ENCODE results near the gene TRAF3. TPM values are rescaled to one million over a fixed set of nuclear protein-coding genes. Genes with fewer than 3 reads are reported as not detected.

Gene TRAF3
- polyA plus RNA-seq, 1 experiment: 20.1 TPM

DNA sequence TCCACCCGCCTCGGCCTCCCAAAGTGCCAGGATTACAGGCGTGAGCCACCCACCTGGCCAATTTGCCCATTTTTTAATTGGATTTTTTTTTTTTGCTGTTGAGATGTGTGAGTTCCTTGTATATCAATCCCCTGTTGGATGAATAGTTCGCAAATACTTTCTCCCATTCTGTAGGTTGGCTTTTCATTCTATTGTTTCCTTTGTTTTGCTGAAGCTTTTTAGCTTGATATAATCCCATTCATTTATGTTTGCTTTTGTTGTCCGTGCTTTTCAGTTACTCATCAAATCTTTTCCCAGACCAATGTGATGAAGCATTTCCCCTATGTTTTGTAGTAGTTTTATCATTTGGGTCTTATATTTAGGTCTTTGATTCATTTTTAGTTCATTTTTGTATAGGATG, 36.4 kb downstream of the TRAF3 start:
- H3K36me3 ChIP-seq (ENCODE audit: control insufficient read depth, insufficient read depth, low read length): no peaks in the 10 kb centered on the region
- H3K4me3 ChIP-seq (ENCODE audit: low read depth, low read length): no peak overlapping the region
- CTCF ChIA-PET: no interaction called here
- POLR2A ChIA-PET: no interaction called here
- TF ChIP-seq, protein P1, sequence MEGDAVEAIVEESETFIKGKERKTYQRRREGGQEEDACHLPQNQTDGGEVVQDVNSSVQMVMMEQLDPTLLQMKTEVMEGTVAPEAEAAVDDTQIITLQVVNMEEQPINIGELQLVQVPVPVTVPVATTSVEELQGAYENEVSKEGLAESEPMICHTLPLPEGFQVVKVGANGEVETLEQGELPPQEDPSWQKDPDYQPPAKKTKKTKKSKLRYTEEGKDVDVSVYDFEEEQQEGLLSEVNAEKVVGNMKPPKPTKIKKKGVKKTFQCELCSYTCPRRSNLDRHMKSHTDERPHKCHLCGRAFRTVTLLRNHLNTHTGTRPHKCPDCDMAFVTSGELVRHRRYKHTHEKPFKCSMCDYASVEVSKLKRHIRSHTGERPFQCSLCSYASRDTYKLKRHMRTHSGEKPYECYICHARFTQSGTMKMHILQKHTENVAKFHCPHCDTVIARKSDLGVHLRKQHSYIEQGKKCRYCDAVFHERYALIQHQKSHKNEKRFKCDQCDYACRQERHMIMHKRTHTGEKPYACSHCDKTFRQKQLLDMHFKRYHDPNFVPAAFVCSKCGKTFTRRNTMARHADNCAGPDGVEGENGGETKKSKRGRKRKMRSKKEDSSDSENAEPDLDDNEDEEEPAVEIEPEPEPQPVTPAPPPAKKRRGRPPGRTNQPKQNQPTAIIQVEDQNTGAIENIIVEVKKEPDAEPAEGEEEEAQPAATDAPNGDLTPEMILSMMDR (IDR thresholded peaks at IDR 0.05; ENCODE audit: insufficient read depth, low read depth, low read length): no peak
- H3K27me3 ChIP-seq (ENCODE audit: control insufficient read depth, insufficient read depth, low read length): no peaks in the 10 kb centered on the region
- no peak for DNase-seq (ENCODE audit: low read depth)

DNA sequence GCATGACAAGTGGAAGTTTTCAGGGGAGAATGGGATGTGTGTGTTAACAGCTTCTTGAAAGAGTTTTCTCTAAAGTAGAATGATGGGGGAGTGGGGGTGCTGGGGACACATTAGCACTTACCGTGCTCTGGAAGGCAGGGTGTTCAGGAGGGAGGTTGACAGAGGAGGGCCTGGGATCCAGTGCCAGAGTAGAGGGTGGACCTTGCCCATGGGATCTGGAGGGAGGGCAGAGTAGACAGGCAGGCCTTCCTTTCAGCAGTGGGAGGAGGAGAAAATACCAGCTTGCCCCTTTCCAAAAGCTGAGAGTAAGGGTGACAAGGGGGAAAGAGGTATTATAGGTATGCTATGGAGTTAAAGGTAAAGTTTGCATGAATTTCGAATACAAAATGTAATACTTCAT, 40.1 kb downstream of the TRAF3 start:
- POLR2A ChIA-PET: no interaction called here
- H3K27me3 ChIP-seq (ENCODE audit: control insufficient read depth, insufficient read depth, low read length): no peaks in the 10 kb centered on the region
- no peak for DNase-seq (ENCODE audit: low read depth)
- H3K36me3 ChIP-seq (ENCODE audit: control insufficient read depth, insufficient read depth, low read length): peaks cover 1% of the 10 kb centered on the region; the same call in 1 of the 2 replicates
- CTCF ChIA-PET: interaction anchor here (1.2 kb wide), 1 partner anchor 11 kb away, joined by 3 read pairs; no protein-coding TSS in a partner anchor
- no peak overlapping the region for H3K4me3 ChIP-seq (ENCODE audit: low read depth, low read length)
- TF ChIP-seq, protein P1 (IDR thresholded peaks at IDR 0.05; ENCODE audit: insufficient read depth, low read depth, low read length): no peak

DNA sequence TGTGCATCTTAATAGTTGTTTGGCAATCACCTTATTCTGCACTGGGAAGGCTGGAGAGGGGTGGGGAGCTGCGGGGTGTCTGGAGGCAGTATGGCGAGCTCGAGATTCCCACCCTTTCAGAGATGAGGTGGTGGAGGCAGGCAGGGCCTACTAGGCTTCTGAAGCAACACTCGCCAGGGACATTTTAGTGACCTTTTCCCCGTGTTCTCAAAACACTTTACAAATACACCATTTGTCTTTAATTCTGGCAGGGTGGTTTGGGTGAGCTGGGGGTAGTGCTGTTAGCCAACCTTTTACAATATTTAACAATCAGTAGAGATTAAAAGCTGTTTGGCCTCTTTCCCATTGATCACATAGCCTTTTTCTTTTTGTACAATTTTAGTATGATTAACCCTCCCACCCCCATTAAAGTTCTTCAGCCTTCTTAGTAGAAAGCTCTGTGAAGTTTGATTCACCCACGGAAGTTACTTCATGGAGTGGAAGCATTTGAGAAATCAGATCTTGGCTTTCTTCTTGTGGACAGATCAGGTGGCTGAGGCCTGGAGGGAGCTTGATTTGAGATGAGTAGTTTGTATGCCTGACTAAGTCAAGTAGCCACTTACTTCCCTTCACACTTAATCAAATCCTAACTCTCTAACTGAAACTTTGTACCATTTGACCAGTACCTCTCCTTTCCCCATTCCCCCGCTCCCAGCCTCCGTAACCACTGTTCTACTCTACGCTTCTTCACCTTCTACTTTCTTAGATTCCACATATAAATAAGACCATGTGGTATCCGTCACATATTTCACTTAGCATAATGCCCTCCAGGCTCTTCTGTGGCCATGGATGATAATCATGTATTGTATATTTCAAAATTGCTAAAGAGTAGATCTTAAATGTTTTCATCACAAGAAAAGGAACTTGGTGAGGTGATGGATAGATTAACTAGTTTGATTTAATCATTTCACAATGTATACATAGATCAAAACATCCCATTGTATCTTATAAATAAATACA, 41.0 kb downstream of the TRAF3 start:
- Histone ChIP-seq H3K36me3 (ENCODE audit: control insufficient read depth, insufficient read depth, low read length) (peaks cover 1% of the 10 kb centered on the region; the same call in 1 of the 2 replicates), H3K4me3 (ENCODE audit: low read depth, low read length) (no peak overlapping the region), H3K27me3 (ENCODE audit: control insufficient read depth, insufficient read depth, low read length) (no peaks in the 10 kb centered on the region)
- no peak for DNase-seq (ENCODE audit: low read depth)
- ChIA-PET POLR2A (no interaction called here), CTCF (interaction anchor here (0.9 to 1.2 kb wide), 2 partner anchors 12 to 44 kb away, joined by 3 read pairs; no protein-coding TSS in a partner anchor)
- TF ChIP-seq, protein P1 (IDR thresholded peaks at IDR 0.05; ENCODE audit: insufficient read depth, low read depth, low read length): no peak

DNA sequence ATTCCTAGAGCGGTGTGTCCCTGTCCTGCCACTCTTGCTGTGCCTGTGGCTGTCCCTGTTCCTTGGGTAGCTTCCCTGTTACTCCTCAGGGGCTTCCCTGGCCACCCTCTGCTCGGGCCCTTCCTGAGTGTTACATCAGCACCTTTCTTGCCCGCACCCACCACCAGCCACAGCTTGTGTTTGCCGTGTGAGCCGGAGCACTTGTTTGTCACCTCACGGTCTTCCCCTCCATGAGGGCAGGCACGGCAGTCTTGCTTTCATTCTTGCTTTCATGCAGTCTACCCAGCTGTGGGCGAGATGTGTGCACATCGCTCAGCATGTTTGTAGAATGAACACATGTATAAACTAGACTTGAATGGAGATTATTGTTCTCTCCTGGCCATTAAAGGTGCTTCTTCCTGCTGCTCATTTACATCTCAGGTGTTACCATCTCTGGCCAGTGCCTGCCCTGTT, 42.0 kb downstream of the TRAF3 start:
- Histone ChIP-seq H3K27me3 (ENCODE audit: control insufficient read depth, insufficient read depth, low read length) (no peaks in the 10 kb centered on the region), H3K4me3 (ENCODE audit: low read depth, low read length) (no peak overlapping the region), H3K36me3 (ENCODE audit: control insufficient read depth, insufficient read depth, low read length) (peaks cover 1% of the 10 kb centered on the region; the same call in 1 of the 2 replicates)
- CTCF ChIA-PET: no interaction called here
- TF ChIP-seq, protein P1 (IDR thresholded peaks at IDR 0.05; ENCODE audit: insufficient read depth, low read depth, low read length): no peak
- POLR2A ChIA-PET: no interaction called here
- no peak for DNase-seq (ENCODE audit: low read depth)

DNA sequence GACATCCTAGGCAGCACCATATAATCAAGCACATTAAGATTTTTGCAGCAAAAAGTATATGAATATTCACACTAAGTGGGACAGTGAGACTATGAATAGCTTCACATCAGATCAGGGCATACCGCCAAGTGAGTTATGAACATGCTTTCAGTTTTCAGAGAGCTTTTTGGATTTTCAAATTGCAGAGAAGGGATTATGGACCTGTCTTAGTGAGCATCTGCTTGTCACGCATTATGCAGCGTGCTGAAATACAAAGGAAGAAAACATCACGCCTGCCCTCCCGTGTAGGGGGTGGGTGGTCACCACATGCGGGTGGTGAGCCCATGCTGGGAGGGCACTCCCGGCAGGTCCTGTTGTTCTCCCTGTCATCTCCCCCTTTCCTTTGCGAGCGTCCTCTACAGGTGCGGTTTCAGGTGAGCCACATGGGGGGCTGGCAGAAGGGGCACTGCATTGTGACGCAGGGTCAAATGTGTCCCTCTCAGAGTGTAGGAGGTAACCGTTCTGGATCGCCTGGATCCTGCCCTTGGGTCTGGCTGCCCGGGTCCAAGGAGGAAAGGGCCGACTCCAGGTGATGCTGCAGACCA, 42.6 kb downstream of the TRAF3 start:
- POLR2A ChIA-PET: no interaction called here
- H3K4me3 ChIP-seq (ENCODE audit: low read depth, low read length): no peak overlapping the region
- no peak for DNase-seq (ENCODE audit: low read depth)

More for the DNA sequence above, 42.6 kb downstream of the TRAF3 start:
- TF ChIP-seq, protein P1 (IDR thresholded peaks at IDR 0.05; ENCODE audit: insufficient read depth, low read depth, low read length): no peak
- Histone ChIP-seq H3K36me3 (ENCODE audit: control insufficient read depth, insufficient read depth, low read length) (peaks cover 1% of the 10 kb centered on the region; the same call in 1 of the 2 replicates), H3K27me3 (ENCODE audit: control insufficient read depth, insufficient read depth, low read length) (no peaks in the 10 kb centered on the region)
- CTCF ChIA-PET: no interaction called here

All from BJ (cell line).